HFF-Myc (cell line): ENCODE measurements around the gene DNMT1.

ENCODE experiments used
- DNase-seq: peaks from one replicate; pipeline ENCODE4 v3.0.0-alpha.2; 2011; ENCODE audit warnings: low read depth; ENCODE audit errors: extremely low read depth
- H3K4me3 ChIP-seq: replicated peaks from 2 replicates; pipeline ENCODE4 v1.5.1; 2011; ENCODE audit warnings: low read depth, mild to moderate bottlenecking, control low read depth, low read length
- CTCF ChIP-seq: IDR thresholded peaks from 2 replicates; pipeline ENCODE4 v1.5.1; 2012; ENCODE audit warnings: mild to moderate bottlenecking, low read depth, low read length, control low read depth; ENCODE audit errors: missing control alignments

The DNMT1 gene

DNA sequence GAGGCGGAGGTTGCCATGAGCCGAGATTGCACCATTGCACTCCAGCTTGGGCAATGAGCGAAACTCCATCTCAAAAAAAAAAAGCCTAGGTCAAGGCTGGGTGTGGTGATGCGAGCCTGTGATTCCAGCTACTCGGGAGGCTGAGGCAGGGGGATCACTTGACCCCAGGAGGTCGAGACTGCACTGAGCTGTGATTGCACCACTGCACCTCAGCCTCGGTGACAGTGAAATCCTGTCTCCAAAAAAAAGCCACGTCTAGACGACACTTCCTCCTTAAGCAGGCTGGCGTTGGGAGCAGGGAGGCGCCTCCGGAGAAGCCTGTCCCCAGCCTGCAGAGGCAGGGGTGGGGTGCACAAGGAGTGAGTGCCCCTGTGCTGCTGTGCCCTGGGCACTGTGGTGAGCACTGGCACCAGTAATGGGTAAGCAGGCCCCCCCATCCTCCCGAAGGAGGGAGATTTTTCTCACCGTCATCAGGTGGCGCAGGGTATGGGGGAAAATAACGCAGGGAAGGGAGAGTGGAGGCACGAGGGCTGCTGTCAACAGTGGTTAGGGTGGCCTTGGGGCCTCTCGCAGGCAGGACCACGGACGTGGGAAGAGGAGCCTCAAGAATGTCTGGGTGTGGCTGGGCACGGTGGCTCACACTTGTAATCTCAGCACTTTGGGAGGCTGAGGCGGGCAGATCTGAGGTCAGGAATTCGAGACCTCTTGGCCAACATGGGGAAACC lies 82.6 kb downstream of the DNMT1 start:
- TF ChIP-seq CTCF = no peak
- no peak for DNase-seq
- H3K4me3 ChIP-seq = no peak overlapping the region

GRCh38 chr19:10111405-10111811 lies 83.3 kb downstream of the DNMT1 start, which contains the start of gene P2RY11:
Gene P2RY11, plus strand, starts transcription at chr19:10111693. Its CDS starts 29 bp downstream, at chr19:10111722.
- no peak within 1 kb of the TSS for H3K4me3 ChIP-seq
- no peak for DNase-seq
- no peak for TF ChIP-seq CTCF

DNA sequence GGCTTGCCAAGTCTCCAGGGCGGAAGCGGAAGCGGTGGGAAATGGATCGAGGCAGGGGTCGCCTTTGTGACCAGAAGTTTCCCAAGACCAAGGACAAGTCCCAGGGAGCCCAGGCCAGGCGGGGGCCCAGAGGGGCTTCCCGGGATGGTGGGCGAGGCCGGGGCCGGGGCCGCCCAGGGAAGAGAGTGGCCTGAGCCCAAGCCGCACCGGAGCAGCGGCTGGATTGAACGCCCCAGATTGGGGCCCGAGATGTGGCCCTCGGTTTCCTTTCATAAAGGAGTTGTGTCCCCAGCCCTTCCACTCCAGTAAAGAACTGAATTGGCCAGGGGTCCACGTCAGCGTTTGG lies 83.8 kb downstream of the DNMT1 start:
- TF ChIP-seq CTCF = no peak
- H3K4me3 ChIP-seq = no peak overlapping the region
- DNase-seq = no peak

GRCh38 chr19:10110076-10110971 lies 84.4 kb downstream of the DNMT1 start:
- no peak for DNase-seq
- TF ChIP-seq CTCF = no peak
- no peak overlapping the region for H3K4me3 ChIP-seq

- H3K4me3 ChIP-seq = no peak overlapping the region
- TF ChIP-seq CTCF = no peak
- no peak for DNase-seq
Observed at GRCh38 chr19:10109528-10109927, 85.2 kb downstream of the DNMT1 start.

DNA sequence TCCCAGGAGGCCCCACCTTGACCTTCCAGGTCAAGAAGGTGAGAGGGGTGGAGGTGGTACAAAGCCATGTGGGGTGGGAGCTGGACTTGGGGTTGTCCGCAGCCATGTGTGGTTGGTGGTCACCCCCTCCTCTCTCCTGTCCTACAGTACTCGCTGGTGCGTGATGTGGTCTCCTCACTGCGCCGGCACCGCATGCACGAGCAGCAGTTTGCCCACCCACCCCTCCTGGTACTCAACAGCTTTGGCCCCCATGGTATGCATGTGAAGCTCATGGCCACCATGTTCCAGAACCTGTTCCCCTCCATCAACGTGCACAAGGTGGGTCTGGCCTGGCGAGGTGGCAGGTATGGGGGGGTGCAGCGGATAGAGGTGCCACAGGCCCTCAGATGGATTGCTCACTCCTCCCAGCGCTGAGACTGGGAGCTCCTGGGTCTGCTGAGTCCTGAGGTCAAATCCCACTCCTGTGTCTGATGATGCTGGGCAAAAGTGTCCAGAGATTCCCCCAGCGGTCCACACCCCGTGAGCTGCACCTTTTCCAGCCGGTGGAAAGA lies 86.9 kb downstream of the DNMT1 start:
- peak overlapping the region; percentile 92 for H3K4me3 ChIP-seq
- DNase-seq = no peak
- no peak for TF ChIP-seq CTCF
